HEK293 (cell line): Measurements from ENCODE around the gene METTL3.

Experiments used
- CTCF ChIA-PET: fragments of 350-600 bp; formaldehyde crosslinking; extraction: SDS; loops from one replicate; lab custom pipeline; 2021; ENCODE audit warnings: antibody characterized with exemption; lab: Yijun Ruan, JAX
- POLR2A ChIA-PET: fragments of 300-600 bp; formaldehyde crosslinking; extraction: SDS; loops from one replicate; lab custom pipeline; 2020; ENCODE audit warnings: antibody characterized with exemption, inconsistent platforms; lab: Yijun Ruan, JAX
- H3K27ac ChIP-seq: fragments of 200-500 bp; sonication (Bioruptor generic); 2 replicates; pipeline ENCODE4 v1.5.1; 2014; ENCODE audit warnings: low read depth, low read length, control low read depth, inconsistent platforms; ENCODE audit errors: extremely low read depth
- H3K36me3 ChIP-seq, 2 experiments: fragments of 200-500 bp in 1 of 2; sonication (Bioruptor generic) in 1 of 2; 1 replicate in 1 of 2; 2 replicates in 1 of 2; pipeline ENCODE4 v1.5.1; 2014 to 2017; ENCODE audit warnings: inconsistent platforms in 2 of 2, low read length in 2 of 2; ENCODE audit not compliant: control insufficient read depth in 2 of 2, insufficient read depth in 1 of 2
- H3K4me1 ChIP-seq: fragments of 200-500 bp; sonication (Bioruptor generic); 2 replicates; pipeline ENCODE4 v1.5.1; 2014; ENCODE audit warnings: mild to moderate bottlenecking, low read length, inconsistent platforms; ENCODE audit not compliant: control insufficient read depth, insufficient read depth
- H3K4me3 ChIP-seq: 2 replicates; pipeline ENCODE4 v1.5.1; 2011; ENCODE audit warnings: low read depth, mild to moderate bottlenecking, control low read depth, low read length, moderate library complexity
- H3K9me3 ChIP-seq: fragments of 200-500 bp; sonication (Bioruptor generic); 2 replicates; pipeline ENCODE4 v1.5.1; 2014; ENCODE audit warnings: low read depth, low read length, inconsistent platforms; ENCODE audit not compliant: control insufficient read depth, insufficient read depth
- EGR2 ChIP-seq: fragments of 450-650 bp; formaldehyde crosslinking; IDR thresholded peaks from 2 replicates; pipeline ENCODE4 v1.5.1; 2016; ENCODE audit warnings: low read depth, missing biosample characterization, missing genetic modification characterization
- GLI4 ChIP-seq: fragments of 450-650 bp; formaldehyde crosslinking; IDR thresholded peaks from 2 replicates; pipeline ENCODE4 v1.5.1; 2016; ENCODE audit warnings: missing biosample characterization, missing genetic modification characterization
- GLIS1 ChIP-seq: fragments of 450-650 bp; formaldehyde crosslinking; IDR thresholded peaks from 2 replicates; pipeline ENCODE4 v1.5.1; 2016; ENCODE audit warnings: missing biosample characterization, missing genetic modification characterization
- MYNN ChIP-seq: fragments of 450-650 bp; formaldehyde crosslinking; IDR thresholded peaks from 2 replicates; pipeline ENCODE4 v1.5.1; 2016; ENCODE audit warnings: missing biosample characterization, missing genetic modification characterization, borderline replicate concordance
- ZNF133 ChIP-seq: fragments of 450-650 bp; formaldehyde crosslinking; IDR thresholded peaks from 2 replicates; pipeline ENCODE4 v1.5.1; 2016; ENCODE audit warnings: missing biosample characterization, missing genetic modification characterization
- ZNF175 ChIP-seq: fragments of 450-650 bp; formaldehyde crosslinking; IDR thresholded peaks from 2 replicates; pipeline ENCODE4 v1.5.1; 2016; ENCODE audit warnings: missing biosample characterization, missing genetic modification characterization
- ZNF311 ChIP-seq: fragments of 450-650 bp; formaldehyde crosslinking; IDR thresholded peaks from 2 replicates; pipeline ENCODE4 v1.5.1; 2017; ENCODE audit warnings: missing biosample characterization, missing genetic modification characterization, borderline replicate concordance
- ZNF324 ChIP-seq: fragments of 450-650 bp; formaldehyde crosslinking; IDR thresholded peaks from 2 replicates; pipeline ENCODE4 v1.5.1; 2016; ENCODE audit warnings: missing biosample characterization, missing genetic modification characterization
- ZNF544 ChIP-seq: fragments of 450-650 bp; formaldehyde crosslinking; IDR thresholded peaks from 2 replicates; pipeline ENCODE4 v1.5.0; 2017; ENCODE audit warnings: missing biosample characterization, missing genetic modification characterization
- ZNF596 ChIP-seq: fragments of 450-650 bp; IDR thresholded peaks from 2 replicates; pipeline ENCODE4 v1.5.0; 2018; ENCODE audit warnings: missing biosample characterization, mild to moderate bottlenecking, missing genetic modification characterization, moderate library complexity
- ZNF76 ChIP-seq: fragments of 450-650 bp; formaldehyde crosslinking; IDR thresholded peaks from 2 replicates; pipeline ENCODE4; 2016; ENCODE audit warnings: low read depth, missing biosample characterization, missing genetic modification characterization, borderline replicate concordance
- ZNF776 ChIP-seq: fragments of 450-650 bp; formaldehyde crosslinking; IDR thresholded peaks from 2 replicates; pipeline ENCODE4 v1.5.0; 2017; ENCODE audit warnings: missing biosample characterization, missing genetic modification characterization, borderline replicate concordance
- ZNF785 ChIP-seq: fragments of 450-650 bp; formaldehyde crosslinking; IDR thresholded peaks from 2 replicates; pipeline ENCODE4 v1.5.1; 2016; ENCODE audit warnings: missing biosample characterization, missing genetic modification characterization
- ZNF791 ChIP-seq: fragments of 450-650 bp; formaldehyde crosslinking; IDR thresholded peaks from 2 replicates; pipeline ENCODE4 v1.5.1; 2016; ENCODE audit warnings: missing biosample characterization, missing genetic modification characterization
- TF ChIP-seq, protein P1 (sequence below): fragments of 450-650 bp; formaldehyde crosslinking; IDR thresholded peaks from 2 replicates; pipeline ENCODE4; 2016; ENCODE audit warnings: missing biosample characterization, missing genetic modification characterization
- TF ChIP-seq, protein P2 (sequence below): fragments of 450-650 bp; formaldehyde crosslinking; IDR thresholded peaks from 2 replicates; pipeline ENCODE4 v1.5.1; 2016; ENCODE audit warnings: missing biosample characterization, missing genetic modification characterization
- TF ChIP-seq, protein P3 (sequence below): fragments of 450-650 bp; formaldehyde crosslinking; IDR thresholded peaks from 2 replicates; pipeline ENCODE4 v1.5.1; 2016; ENCODE audit warnings: missing biosample characterization, missing genetic modification characterization, borderline replicate concordance
- TF ChIP-seq, protein P4 (sequence below): fragments of 450-650 bp; formaldehyde crosslinking; IDR thresholded peaks from 2 replicates; pipeline ENCODE4 v1.5.1; 2016; ENCODE audit warnings: missing biosample characterization, missing genetic modification characterization

The METTL3 gene

DNA sequence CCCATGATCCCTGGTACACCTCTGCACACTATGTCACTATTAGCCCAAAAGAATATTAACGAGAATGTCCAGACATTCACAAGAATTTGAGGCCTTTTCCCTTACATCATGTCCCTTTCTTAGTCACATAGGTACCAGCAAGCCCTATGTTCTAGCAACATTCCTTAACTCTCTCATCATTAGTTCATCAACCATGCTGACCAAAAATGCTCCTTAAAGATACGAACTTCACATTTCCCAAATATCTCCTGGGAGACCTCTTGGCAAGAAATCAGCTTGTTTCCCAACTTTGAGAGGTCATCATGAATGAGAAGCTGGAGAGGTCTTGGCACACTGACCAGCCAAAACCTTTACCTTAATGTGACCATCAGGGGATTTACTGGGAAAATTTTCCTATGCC is 10.4 kb upstream of the METTL3 start:
- TF ChIP-seq, protein P1, sequence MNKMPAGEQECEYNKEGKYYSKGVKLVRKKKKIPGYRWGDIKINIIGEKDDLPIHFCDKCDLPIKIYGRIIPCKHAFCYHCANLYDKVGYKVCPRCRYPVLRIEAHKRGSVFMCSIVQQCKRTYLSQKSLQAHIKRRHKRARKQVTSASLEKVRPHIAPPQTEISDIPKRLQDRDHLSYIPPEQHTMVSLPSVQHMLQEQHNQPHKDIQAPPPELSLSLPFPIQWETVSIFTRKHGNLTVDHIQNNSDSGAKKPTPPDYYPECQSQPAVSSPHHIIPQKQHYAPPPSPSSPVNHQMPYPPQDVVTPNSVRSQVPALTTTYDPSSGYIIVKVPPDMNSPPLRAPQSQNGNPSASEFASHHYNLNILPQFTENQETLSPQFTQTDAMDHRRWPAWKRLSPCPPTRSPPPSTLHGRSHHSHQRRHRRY, result no peak
- TF ChIP-seq ZNF76 (tag by site-specific recombination) (no peak), ZNF324 (no peak), GLI4 (no peak), ZNF776 (tag by site-specific recombination) (no peak)
- ChIA-PET POLR2A (interaction anchor here (3.0 kb wide), 1 partner anchor 10 kb away, joined by 12 read pairs; the partner anchor contains the start of gene METTL3), CTCF (interaction anchor here (0.5 kb wide), 1 partner anchor 360 kb away, joined by 3 read pairs; no protein-coding TSS in a partner anchor)
- Histone ChIP-seq H3K36me3 (peaks cover 3 to 41% of the 10 kb centered on the region in 2 experiments; a peak in 2 of 3 replicates), H3K9me3 (no peaks in the 10 kb centered on the region), H3K27ac (0 out of 2 replicates have a peak overlapping the region, but pooled peaks have one; percentile 10), H3K4me3 (no peak overlapping the region), H3K4me1 (peaks cover 2% of the 10 kb centered on the region; the same call in 1 of the 2 replicates)

DNA sequence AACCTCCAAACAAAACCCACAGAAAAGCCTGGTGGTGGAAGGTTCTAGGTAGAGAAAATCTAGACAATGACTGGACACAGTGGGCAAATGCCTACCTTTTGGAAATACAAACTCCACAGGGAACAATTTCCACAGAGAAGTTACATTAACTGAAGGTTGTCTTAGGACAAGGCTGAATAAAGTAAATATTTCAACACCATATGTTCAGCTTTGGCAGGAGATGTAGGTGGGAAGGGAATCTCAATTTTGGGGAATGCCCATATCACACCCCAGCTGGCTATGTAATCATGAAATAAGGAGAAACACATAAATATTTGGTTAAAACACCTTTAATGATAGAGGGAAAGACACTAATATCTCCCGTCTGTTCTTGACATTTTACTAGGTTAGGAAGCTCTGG is 9.6 kb upstream of the METTL3 start:
- Histone ChIP-seq H3K27ac (no peak overlapping the region), H3K9me3 (no peaks in the 10 kb centered on the region), H3K4me3 (no peak overlapping the region), H3K4me1 (peaks cover 2% of the 10 kb centered on the region; the same call in 1 of the 2 replicates), H3K36me3 (peaks cover 3 to 41% of the 10 kb centered on the region in 2 experiments; a peak in 2 of 3 replicates)
- ChIA-PET POLR2A (interaction anchor here (1.3 to 3.0 kb wide), 2 partner anchors 10 to 12 kb away, joined by 3 to 12 read pairs; partner anchors contain the start of gene METTL3), CTCF (no interaction called here)
- TF ChIP-seq ZNF785 (tag by site-specific recombination) (no peak), ZNF544 (tag by site-specific recombination) (no peak), ZNF175 (no peak), ZNF311 (tag by site-specific recombination) (no peak), ZNF133 (no peak), EGR2 (tag by site-specific recombination) (no peak), MYNN (tag by site-specific recombination) (no peak), GLIS1 (no peak), ZNF596 (tag by site-specific recombination) (no peak), ZNF791 (tag by site-specific recombination) (no peak)
- TF ChIP-seq, protein P2, sequence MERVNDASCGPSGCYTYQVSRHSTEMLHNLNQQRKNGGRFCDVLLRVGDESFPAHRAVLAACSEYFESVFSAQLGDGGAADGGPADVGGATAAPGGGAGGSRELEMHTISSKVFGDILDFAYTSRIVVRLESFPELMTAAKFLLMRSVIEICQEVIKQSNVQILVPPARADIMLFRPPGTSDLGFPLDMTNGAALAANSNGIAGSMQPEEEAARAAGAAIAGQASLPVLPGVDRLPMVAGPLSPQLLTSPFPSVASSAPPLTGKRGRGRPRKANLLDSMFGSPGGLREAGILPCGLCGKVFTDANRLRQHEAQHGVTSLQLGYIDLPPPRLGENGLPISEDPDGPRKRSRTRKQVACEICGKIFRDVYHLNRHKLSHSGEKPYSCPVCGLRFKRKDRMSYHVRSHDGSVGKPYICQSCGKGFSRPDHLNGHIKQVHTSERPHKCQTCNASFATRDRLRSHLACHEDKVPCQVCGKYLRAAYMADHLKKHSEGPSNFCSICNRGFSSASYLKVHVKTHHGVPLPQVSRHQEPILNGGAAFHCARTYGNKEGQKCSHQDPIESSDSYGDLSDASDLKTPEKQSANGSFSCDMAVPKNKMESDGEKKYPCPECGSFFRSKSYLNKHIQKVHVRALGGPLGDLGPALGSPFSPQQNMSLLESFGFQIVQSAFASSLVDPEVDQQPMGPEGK (tag by site-specific recombination), result no peak
- TF ChIP-seq, protein P3, sequence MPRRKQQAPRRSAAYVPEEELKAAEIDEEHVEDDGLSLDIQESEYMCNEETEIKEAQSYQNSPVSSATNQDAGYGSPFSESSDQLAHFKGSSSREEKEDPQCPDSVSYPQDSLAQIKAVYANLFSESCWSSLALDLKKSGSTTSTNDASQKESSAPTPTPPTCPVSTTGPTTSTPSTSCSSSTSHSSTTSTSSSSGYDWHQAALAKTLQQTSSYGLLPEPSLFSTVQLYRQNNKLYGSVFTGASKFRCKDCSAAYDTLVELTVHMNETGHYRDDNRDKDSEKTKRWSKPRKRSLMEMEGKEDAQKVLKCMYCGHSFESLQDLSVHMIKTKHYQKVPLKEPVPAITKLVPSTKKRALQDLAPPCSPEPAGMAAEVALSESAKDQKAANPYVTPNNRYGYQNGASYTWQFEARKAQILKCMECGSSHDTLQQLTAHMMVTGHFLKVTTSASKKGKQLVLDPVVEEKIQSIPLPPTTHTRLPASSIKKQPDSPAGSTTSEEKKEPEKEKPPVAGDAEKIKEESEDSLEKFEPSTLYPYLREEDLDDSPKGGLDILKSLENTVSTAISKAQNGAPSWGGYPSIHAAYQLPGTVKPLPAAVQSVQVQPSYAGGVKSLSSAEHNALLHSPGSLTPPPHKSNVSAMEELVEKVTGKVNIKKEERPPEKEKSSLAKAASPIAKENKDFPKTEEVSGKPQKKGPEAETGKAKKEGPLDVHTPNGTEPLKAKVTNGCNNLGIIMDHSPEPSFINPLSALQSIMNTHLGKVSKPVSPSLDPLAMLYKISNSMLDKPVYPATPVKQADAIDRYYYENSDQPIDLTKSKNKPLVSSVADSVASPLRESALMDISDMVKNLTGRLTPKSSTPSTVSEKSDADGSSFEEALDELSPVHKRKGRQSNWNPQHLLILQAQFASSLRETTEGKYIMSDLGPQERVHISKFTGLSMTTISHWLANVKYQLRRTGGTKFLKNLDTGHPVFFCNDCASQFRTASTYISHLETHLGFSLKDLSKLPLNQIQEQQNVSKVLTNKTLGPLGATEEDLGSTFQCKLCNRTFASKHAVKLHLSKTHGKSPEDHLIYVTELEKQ, result no peak
- TF ChIP-seq, protein P4, sequence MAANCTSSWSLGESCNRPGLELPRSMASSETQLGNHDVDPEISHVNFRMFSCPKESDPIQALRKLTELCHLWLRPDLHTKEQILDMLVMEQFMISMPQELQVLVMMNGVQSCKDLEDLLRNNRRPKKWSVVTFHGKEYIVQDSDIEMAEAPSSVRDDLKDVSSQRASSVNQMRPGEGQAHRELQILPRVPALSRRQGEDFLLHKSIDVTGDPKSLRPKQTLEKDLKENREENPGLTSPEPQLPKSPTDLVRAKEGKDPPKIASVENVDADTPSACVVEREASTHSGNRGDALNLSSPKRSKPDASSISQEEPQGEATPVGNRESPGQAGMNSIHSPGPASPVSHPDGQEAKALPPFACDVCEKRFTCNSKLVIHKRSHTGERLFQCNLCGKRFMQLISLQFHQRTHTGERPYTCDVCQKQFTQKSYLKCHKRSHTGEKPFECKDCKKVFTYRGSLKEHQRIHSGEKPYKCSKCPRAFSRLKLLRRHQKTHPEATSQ (tag by site-specific recombination), result no peak
